DLD1 (cell line): ENCODE measurements around the gene FRYL.
"Not testable (repeated sequence)": the region's sequence is repeated elsewhere in the genome, so short reads cannot be mapped to it uniquely, and the experiment has no call there.

Experiments used
- in situ Hi-C: cut with HindIII; loops from 2 replicates; pipeline ENCODE4 v1.10.0; 2017; ENCODE audit warnings: low sequenced_read_pairs

Gene FRYL

DNA sequence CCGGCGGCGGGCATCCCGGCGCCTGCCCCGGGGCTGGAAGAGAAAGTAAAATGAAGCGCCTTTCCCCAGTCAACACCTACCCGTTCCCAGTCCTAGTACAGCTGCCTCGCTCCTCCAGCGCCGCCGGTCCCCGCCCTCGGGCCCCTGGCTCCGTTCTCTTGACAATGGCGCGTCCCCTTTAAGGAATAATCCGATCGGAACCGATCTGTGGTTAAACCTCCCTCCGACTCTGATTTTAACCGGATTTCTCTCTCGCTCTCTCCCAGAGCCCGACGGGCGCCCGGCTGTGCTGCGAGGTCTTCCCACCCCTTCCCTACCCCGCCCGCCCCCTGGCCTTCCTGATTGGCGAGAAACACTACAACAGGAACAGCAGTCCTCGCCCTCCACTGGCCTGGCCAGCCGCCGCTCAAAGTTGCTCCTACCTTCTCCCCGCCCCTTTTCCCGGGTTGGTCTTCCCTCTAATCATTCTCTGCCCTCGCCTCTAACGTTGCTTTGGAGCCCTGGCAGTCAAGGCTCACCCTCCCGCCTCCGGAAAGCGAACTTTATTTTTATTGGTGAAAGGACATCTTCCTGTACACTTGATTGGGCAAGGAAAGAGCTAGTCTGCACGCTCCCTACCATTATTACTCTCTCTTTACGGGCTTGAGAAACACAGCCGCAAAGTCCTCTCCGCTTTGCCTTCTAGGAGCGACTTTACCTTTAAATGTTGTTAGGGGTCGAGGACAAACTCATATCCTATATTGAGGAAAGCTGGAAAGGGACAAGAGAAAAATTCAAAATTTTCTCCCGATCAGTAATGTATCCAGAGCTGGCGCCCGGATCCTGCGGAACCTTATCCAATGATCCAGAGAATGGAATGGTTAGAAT, at the start of gene FRYL:
FRYL (minus strand) TSS at position 282 of the 867 bp plus-strand sequence. CDS start 145,869 bp downstream, outside the sequence.
- in situ Hi-C loops = no loop called here

DNA sequence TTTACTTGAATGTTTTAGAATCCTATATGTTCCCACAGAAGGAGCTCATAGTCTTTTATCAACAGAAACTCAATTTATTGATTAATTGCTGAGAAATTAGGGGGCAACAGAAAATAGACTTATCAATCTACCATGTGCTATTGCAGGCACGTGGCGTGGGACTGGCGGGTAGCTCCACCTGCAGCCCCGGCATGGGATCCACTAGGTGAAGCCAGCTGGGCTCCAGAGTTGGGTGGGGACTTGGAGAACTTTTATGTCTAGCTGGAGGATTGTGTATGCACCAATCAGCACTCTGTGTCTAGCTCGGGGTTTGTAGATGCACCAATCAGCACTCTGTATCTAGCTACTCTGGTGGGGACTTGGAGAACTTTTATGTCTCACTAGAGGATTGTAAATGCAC, 47.5 kb upstream of the FRYL start:
- in situ Hi-C loops = no loop called here

DNA sequence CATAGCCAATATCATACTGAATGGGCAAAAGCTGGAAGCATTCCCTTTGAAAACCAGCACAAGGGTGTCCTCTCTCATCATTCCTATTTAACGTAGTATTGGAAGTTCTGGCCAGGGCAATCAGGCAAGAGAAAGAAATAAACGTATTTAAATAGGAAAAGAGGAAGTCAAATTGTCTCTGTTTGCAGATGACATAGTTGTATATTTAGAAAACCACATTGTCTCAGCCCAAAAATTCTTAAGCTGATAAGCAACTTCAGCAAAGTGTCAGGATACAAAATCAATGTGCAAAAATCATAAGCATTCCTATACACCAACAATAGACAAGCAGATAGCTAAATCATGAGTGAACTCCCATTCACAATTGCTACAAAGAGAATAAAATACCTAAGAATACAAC, 41.4 kb upstream of the FRYL start:
- in situ Hi-C loops = not testable (repeated sequence)

DNA sequence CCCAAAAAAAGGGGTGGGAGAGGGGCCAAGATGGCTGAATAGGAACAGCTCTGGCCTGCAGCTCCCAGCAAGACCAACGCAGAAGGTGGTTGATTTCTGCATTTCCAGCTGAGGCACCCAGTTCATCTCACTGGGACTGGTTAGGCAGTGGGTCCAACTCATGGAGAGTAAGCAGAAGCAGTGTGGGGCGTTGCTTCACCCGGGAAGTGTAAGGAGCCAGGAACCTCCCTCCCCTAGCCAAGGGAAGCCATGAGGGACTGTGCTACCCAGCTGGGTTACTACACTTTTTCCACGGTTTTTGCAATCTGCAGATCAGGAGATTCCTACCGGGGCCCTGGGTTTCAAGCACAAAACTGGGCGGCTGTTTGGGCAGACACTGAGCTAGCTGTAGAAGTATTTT, 36.9 kb upstream of the FRYL start:
- in situ Hi-C loops = no loop called here

DNA sequence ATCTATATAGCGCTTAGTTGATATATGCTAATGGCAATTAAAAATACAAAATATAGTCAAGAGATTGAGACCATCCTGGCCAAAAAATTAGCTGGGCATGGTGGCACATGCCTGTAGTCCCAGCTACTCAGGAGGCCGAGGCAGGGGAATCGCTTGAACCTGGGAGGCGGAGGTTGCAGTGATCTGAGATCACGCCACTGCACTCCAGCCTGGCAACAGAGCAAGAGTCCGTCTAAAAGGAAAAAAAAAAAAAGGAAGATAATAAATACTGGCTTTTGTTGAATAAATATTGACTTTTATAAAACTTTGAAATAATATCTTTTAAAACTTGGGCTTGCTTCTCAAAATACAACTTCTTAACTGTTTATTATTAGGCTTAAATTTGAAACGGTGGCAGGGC, 36.2 kb upstream of the FRYL start:
- in situ Hi-C loops = not testable (repeated sequence)

DNA sequence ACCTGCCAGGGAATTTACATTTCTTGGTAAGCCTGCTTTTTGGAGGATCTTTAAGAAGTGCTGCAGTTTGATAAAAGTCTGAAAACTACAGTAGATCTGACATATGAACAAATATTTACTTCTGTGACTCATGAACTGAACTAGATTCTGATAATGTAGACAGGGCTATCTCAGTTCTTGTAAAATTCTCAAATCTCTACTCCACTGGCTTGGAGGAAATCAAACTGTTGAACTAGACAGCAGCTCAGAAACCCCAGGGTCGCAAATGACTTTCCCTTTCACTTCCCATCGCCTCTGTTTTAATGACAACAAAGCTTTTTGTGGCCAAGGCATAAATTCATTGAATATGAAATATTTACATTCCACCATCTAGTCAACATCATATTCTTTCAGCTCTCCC, 35.4 kb upstream of the FRYL start:
- in situ Hi-C loops = no loop called here

DNA sequence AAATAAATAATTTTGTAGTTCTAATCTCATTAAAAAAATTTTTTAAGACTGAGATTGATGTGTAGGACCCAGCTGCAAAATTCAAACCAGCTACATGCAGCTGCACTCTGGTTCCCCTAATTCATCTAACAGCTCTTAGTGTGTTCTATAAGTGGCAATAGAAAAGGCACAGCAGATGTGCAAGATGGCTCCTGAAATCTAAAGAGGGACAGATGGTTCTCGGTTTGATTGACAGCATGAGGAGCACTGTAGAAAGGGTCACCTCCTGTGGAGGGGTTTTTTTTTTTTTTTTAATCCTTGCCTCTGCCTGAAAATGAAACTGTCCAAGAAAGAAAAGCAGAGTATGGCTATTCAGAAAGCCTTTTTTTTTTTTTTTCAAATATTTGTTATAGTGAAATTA, 33.9 kb upstream of the FRYL start:
- in situ Hi-C loops = no loop called here

DNA sequence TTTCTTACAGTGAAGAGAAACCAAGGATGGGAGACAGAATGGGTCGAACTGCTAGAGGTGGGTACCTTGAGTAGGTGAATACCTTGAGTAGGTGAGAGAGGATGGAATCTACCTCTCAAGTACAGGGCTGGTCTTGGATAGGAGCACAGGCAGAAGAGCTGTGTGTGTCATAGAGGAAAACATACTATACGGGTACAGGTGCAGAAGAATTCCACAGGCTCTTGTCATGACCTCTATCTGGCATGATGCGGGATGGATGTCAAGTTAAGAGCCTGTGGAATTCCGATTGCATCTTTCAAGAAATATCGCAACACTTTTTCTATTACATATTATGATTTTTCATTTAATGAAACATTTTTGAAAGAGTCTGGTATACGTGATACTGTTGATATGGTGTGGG, 32.8 kb upstream of the FRYL start:
- in situ Hi-C loops = no loop called here

DNA sequence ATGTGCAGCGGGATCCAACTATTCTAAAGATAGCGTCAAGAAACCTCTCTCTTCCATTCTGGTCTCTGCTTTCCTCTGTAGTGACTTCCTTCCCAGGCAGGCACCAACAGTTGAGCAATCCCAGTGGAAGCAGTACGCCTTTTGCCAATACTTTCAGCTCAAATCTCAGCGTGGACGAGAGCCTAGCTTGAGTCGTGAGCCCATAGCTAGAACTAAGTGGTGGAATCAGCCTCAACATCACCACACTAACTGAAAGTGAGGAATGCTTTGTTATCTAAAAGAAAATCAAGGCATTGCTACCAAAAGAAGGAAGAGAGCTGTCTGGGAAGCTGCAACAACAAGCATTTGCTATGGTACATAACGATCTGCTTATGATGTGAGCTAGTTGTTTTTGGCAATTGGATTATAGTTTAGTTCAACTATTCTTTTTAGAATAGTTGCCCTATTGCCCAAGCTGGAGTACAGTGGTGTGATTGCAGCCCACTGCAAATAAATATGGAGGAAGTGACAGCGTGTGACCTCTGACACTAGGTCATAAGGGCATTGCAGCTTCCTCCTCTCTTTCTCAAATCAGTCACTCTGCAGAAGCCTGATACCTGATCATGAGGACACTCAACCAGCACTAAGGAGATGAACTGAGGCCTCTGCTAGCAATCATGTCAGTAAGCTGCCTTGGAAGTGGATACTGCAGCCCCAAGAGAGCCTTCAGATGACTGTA, 24.7 kb upstream of the FRYL start:
- in situ Hi-C loops = no loop called here

DNA sequence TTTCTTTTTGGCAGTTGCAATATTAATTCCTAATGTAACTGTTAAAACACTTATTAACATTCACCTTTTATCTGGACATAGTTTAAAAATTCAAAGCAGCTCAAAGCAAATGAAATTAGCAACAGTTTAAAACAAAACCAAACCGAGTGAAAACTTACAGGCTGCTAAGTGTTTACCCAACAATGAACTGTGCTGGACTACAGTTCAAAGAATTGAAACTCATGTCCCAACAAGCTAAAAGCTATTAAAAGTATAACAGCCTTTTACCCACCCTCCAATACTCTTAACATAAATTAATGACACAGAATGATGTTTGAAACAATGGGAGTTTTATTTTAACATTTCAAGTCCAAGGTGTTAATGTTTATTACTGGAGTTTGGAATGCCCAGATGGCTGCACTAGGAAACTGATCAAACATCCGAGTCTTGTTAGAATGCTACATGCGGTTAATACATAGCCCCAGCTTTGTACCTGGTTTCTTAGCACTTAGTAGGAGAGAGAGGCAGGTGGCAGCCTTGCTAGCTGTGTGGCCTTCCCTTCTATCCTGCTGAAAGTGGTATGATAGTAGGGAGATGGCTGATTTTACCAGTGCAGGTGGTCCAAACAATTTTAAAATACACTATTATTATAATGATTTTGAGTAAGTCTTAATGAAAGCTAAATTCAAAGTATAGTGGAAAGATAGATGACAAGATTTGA, 21.1 kb upstream of the FRYL start:
- in situ Hi-C loops = no loop called here

DNA sequence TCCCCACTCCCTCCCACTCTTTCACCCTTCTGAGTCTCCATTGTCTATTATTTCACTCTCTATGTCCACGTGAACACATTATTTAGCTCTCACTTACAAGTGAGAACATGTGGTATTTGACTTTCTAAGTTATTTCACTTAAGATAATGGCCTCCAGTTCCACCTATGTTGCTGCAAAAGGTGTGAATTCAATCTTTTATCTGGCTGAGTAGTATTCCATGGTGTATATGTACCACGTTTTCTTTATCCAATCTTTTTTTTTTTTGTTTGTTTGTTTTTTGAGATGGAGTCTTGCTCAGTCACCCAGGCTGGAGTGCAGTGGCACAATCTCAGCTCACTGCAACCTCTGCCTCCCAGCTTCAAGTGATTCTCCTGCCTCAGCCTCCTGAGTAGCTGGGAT, 20.1 kb upstream of the FRYL start:
- in situ Hi-C loops = not testable (repeated sequence)

DNA sequence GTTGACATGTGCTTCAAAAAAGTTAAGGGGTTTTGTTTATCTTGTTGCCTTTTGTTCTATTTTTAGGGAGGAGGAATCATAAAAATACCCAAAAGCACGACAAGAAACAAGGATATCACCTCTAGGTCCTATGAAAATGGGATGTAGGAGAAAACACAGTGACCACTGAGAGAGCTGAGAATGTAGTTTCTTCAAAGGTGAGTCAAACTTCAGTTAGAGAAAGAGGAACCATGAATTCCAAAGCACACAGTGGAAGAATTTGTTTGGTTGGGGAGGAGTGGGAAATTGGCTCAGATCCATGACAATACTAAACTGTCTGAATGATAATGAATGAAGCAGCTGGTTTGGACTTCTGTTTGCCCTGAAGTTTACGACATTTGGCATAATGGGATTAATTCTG, 19.1 kb upstream of the FRYL start:
- in situ Hi-C loops = no loop called here

DNA sequence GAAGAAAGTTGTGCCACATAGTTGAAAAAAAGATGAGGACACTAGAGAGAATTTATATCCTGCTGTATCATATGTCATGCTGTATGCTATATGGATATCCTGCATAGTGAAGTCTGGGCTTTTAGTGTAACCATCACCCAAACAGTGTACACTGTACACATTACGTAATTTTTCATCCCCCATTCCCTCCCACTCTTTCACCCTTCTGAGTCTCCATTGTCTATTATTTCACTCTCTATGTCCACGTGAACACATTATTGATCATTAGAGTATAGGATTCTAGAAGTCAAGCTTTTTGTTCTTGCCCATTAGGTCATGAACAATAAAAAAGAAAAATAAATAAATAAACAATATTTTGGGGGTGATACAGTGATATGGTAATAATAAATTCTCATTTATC, 18.0 kb upstream of the FRYL start:
- in situ Hi-C loops = no loop called here

DNA sequence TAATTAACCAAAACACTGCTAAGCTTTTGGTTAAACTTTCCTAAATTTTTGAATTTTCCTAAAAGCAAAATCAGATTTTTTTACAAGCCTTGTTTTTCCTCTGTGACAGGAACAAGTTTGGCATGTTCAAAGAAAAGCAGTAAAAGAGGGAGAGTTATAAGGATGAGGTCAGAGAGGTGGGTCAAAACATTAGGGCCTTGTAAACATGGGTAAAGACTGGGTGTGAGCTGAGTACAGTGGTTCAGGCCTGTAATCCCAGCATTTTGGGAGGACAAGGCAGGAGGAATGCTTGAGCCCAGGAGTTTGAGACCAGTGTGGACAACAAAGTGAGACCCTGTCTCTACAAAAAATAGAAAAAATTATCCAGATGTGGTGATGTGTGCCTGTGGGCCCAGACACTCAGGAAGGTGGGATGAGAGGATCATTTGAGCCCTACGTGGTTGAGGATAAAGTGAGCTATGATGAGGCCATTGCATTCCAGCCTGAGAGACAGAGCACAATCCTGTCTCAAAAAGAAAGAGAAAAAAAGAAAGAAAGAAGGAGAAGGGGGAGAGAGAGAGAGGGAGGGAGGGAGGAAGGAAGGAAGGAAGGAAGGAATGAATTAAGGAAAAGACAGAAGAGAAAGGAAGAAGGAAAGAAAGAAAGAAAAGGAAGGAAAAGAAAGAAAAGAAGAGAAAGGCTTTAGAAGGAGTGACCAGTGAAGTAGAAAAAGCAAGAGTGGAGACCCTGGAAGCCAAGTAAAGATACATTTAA, 17.0 kb upstream of the FRYL start:
- in situ Hi-C loops = no loop called here

DNA sequence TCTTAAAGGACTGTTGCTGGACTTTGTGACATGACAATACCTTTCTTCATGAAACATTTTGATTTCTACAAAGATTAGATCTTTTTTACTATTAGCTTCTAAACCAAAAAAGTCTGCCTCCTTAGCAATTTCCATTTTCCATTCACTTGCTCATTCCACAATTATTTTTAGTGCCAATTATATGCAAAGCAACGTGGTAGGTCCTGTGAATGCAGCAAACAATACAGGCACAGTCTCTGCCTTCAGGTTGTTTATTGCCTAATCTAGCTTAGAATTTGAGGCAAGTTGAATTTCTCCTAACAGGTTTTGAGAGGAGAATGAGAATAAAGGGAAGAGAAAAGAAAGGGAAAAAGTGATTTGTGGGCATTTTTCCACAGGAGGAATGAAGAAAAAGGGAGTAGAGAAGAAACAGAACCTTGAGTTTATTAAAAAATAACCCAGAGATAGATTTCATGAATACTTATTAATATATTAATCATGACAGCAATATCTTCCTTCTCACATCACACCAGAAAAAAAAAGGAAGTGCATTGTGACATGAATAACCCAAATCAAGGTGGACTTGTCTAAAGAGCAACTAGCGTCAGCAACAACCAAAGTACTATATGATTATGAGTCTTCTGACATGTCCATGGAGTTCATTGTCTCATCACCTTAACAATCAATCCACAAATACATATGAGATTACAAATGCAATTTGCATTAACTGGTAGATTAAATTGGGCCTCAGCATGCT, 16.3 kb upstream of the FRYL start:
- in situ Hi-C loops = no loop called here

DNA sequence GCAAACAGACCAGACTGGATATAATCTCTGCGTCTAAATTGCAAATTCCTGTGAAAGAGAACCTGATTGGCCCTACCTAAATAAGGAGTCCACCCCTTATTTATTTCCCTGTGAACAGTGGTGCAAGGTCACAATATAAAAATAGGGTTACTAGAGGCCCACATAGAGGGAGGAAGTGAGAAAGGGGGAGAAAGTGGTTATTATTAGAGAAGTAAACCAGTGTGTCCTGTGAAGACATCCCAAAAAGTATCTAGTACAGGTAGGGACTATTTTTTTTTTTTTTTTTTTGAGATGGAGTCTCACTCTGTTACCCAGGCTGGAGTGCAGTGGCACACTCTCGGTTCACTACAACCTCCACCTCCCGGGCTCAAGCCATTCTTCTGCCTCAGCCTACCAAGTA, 15.0 kb upstream of the FRYL start:
- in situ Hi-C loops = no loop called here

DNA sequence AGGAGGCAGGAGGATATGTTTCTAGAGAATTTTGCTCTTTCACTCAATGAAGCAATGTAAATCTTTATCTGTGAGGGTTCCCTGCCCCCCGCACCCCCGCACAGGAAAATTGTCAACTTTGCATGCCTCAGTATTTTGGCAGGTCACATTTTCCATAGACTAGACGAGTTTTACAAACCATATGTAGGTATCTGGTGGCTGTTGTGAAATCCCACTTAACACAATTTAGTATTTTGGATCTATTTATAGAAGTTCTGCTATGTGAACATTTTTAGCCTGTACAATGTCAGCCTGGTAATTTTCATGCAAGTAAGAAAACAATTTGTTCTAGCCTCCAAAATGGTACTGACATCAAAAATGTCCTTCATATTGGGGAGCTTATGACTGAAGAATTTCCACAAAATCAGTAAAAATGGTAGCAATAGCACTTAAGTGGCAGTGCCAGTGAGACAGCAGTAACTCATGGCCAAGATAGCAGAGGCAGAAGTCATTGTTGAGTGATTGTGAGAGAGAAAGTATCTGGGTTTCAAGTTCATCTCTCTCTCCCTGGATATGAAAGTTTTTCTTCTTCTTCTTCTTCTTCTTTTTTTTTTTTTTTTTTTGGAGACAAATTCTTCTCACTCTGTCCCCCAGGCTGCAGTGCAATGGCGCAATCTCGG, 12.4 kb upstream of the FRYL start:
- in situ Hi-C loops = no loop called here

DNA sequence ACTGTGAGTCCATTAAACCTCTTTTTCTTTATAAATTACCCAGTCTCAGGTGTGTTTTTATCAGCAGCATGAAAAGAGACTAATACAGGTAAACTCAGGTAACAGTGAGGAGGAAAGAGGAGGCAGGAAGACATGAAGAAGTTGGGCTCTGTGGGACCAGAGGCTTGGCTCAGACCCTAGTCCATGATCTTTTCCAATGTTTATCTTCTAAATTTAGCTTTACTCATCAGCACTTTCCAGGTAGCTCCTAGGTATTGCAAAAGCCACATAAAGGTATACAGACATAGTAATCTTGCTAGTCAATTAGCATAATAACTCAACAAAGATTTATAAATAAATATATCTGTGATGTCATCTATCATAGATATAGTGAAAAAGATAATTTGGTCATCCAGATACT, 11.2 kb upstream of the FRYL start:
- in situ Hi-C loops = no loop called here

DNA sequence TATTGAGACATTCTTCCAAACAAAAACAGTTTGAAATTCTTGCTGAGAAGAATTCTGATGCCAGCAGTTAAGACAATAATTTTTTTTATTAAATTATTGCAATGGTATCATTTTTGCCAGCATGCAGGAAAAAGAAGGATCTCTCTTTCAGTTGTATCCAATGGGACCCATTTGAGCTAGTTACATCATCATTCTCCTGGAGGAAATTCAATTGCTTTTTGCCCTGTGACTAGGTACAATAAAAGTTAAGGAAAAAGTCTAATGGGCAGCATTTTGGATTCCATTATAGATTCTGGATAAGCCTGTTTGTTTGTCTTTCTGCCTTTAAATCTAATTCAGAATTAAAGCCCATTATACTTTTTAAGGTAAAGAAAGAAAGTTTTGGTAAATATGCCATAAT, 10.5 kb upstream of the FRYL start:
- in situ Hi-C loops = no loop called here

DNA sequence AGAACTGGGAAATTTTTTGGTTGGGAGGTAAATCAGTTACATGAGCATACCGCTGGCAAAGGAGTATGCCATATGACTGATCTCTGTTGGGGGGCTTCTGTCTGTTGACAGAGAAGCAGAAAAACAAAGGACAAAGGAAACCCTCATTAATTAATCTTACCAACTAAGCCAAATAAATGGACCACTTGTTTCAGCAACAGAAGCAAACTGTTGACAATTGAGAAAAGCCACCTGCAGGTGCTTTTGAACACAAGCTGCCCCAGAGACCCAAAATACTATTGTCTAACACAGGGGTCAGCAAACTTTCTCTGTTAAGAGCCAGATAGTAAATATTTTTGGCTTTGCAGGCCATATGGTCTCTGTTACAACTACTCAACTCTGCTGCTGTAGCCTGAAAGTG, 7.0 kb upstream of the FRYL start:
- in situ Hi-C loops = no loop called here
